Measurements from ENCODE around the gene SRRM4.

The SRRM4 gene

GRCh38 chr12:119128527-119128926 lies 147.2 kb downstream of the SRRM4 start:
- no peak for DNase-seq

- no peak for DNase-seq
Observed at GRCh38 chr12:119129827-119130434, 148.6 kb downstream of the SRRM4 start.

GRCh38 chr12:119130523-119130922 lies 149.2 kb downstream of the SRRM4 start:
- no peak for DNase-seq

DNA sequence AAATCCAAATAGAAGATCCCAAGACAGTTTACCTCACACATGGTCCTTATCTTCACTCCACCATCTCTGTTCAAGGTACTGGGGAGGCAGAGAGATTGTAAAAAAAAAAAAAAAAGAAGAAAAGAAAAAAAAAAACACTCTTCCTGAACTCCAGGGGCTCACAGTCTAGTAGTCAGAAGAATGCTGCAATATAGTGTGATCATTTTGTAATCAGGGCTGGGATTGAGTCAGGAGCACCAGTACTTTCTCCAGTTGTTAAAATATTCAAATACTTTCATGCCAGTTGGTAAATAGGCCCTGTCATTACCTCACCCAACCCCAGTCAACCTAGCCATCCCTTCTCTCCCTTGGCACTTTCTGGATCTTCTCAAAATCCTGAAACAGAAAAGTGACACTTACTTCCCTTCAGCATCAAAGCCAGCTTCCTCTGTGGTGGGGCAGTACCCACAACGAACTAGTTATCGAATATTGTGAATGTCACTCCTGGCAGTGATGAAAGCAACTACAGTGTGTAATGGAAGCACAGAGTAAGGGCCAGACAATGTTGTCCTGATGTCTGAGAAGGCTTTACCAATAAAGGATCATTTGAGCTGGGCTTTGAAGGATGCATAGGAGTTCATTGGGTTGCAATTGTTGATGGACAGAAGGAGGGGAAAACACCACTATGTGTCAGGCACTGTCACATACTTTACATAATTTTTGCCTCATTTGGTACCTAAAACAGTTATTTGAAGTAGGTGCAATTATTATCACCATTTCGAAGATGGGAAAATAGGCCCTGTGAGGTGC lies 153.1 kb downstream of the SRRM4 start:
- no peak for DNase-seq

GRCh38 chr12:119136811-119137410 lies 155.6 kb downstream of the SRRM4 start:
- DNase-seq: no peak

DNA sequence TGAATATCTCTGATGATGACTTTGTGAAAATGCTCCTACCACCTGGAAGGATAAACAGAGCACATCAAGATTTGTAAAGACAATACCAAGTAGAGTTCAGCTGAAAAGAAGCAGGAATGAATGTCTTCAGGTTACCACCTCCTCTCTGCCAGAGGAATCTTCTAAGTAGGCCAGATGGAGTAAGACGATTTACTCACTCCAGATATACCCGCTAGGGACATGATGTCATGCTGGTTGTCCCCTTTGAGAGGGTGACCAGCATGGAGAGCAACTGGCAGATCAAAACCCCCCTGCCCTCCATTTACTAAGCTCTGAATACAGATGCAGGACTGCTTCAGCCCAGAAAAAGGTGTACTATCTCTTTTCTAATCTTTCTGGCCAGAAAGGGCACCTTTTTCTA lies 158.1 kb downstream of the SRRM4 start:
- DNase-seq: no peak

DNA sequence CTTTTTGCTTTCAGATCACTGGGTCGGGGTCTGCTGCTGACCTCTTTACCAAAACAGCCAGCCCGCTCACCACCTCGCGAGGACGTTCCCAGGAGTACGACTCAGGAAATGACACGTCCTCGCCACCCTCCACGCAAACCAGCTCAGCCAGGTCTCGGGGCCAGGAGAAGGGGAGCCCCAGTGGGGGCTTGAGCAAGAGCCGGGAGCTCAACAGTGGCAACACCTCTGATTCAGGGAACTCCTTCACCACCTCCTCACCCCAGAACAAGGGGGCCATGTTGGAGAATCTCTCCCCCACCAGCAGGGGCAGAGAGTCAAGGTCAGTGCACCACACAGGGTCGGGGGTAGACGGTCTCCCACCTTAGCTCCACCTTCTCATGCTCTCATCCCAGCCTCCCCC lies 164.0 kb downstream of the SRRM4 start:
- DNase-seq: no peak

DNA sequence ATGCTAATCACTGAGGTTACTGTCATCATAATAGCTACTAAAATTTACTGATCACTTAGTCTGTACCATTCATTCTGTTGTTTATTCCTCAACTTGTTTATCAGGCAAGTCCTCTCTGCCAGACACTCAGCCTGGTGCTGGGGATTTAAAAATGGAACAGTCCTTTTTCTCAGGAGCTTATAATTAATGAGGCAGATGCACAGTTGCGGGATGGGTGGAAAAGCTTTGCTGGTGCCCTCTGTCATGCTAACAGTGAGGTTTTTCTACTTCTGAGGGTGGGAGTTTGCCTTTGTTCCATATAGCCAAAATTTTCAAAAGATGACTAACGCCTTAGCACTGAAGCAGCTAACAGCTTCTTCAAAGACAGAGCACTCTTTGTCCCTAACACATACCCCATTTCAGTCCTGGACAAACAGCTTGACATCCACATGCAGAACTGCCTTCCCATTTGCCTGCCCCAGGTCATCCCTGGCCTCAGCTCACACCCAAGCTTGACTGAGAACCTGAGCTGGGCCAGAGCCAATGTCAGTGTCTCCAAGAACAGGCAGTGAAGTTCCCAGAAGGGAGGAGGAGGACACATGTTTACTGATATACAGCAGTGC lies 166.6 kb downstream of the SRRM4 start:
- DNase-seq: no peak

- no peak for DNase-seq
Observed at GRCh38 chr12:119149270-119149669, 167.9 kb downstream of the SRRM4 start.

DNA sequence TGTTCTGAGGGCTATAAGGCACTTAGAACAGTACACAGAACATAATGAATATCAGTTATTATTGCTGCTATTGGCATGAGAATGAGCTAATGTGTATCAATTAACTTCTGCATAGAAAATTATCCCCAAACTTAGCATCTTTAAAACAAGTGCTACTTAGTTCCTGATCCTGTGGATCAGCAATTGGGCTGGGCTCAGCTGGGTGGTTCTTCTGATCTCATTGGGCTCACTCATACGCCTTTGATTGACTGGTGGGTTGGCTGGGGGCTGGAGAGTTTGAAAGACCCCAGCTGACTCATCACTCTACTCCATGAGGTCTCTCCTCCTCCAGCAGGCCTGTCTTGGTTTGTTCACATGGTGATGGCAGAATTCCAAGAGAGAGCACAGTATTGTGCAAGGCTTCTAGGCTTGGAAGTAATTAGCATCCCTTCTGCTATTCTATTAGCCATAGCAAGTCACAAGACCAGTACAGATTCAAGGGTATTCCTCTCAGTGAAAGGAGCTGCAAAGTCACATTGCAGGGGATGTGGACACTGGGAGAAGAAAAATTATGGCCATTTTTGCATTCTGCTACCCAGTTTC lies 170.2 kb downstream of the SRRM4 start:
- no peak for DNase-seq

DNA sequence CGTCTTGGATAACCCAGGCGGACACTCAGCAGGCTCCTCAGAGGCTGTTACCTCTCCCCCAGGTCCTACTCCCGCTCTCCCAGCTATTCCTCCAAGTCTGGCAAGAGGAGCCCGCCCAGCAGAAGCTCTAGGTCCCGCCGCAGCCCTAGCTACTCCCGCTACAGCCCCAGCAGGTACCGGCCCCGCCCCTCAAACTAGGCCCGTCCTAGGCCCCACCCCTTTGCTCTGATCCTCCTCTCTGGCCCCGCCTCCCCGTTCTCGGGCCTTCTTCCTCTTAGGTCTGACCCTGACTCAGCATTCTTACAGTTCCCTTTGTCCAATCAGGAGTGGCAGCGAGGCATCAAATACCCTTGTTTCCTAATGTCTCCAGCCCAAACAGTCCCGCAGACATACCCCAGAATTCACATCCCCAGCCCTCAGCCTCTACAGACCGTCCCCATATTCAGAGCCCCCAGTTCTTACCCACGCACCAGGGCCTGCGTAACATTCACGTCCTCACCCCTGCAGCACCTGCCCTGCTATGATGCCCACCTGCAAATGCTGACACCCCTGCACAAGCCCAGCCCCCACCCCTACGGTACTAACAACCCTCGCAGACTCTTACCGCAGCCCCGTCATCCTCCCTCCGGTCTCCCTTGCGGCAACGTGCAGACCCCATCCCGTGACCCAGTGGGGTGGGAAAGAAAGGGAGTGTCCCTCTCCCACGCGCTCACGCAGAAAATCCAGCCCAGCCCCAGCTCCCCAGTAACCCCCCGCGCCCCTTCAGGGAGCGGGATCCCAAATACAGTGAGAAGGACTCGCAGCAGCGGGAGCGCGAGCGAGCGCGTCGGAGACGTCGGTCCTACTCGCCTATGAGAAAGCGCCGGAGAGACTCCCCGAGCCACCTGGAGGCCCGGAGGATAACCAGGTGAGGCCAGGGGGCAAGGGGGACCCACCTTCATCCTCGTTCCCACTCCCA lies 172.4 kb downstream of the SRRM4 start:
- DNase-seq: no peak

DNA sequence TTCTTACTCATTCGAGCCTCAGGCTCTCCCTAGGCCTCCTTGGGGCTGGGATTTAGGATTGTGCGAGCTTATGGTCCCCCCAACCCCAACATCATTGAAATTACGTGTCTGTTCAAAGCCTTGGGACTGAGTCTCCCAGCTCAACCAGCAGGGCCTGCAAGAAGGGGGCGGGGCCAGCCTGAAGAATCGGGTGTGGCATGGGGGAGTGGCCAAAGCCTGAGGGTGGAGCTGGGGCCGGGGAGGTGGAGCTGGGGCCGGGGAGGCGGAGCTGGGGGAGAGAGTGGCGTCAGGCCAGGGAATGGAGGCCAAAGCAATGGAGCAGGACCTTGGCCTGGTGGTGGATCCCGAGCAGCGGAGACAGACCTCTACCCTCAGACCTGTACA lies 173.1 kb downstream of the SRRM4 start:
- DNase-seq: no peak

DNA sequence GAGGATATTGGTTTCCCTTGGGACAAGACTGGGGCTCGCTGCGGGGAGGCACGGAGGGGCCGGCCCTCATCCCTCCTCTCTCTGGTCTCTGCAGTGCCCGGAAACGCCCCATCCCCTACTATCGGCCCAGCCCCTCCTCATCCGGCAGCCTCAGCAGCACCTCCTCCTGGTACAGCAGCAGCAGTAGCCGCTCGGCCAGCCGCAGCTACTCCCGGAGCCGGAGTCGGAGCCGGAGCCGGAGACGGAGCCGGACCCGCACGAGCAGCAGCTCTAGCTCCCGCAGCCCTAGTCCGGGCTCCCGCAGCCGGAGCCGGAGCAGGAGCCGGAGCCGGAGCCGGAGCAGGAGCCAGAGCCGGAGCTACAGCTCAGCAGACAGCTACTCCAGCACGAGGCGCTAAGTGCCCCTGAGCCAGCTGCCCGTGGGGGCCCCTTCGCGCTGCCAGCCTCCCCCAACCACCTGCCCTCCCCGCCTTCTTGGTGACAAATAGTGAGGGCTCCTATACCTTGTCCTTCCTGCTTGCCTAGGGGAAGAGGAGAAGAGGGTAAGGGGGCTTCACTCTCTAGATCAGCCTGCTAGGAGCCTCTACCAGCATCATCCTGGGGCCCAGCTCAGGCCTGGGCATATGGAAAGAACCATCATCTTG lies 175.2 kb downstream of the SRRM4 start:
- no peak for DNase-seq

DNA sequence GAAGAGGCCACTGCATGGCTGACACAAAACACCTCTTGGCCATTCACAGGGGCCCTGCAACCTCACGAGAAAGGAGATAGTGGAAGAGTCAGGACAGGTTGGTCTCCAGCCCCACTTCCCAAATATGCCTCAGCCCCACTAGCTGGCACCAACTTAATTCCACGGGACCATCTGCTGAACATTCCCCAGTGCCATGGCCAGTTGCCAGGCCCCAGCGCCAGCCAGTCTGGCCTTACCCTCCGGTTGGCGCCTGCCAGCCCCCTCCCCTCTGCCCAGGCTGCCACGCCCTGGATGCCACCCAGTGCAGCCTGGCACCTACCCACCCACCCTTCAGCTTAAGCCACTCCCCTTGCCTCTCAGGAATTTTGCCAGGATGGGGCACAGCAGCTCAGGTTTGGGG lies 176.2 kb downstream of the SRRM4 start:
- no peak for DNase-seq

DNA sequence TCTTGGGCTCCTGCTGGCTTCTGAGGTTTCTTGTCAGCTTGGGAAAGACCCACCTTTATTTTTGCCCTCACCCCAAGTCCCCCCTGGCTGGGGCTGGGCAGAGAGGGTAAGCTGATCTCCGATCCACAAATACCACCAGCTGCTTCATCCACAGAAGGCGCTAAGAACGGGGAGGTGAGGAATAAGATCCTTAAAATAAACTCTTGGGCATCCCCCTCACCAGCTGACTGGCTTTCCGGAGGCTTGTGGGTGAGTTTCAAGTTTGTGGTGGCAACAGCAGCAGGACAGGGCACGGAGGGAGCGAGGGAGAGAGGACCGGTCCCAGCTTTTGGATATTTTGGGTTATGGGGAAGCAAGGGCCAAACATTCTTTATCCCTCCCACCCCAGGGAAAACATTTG lies 176.6 kb downstream of the SRRM4 start:
- DNase-seq: no peak

GRCh38 chr12:119158402-119158801 lies 177.1 kb downstream of the SRRM4 start:
- DNase-seq: no peak

DNA sequence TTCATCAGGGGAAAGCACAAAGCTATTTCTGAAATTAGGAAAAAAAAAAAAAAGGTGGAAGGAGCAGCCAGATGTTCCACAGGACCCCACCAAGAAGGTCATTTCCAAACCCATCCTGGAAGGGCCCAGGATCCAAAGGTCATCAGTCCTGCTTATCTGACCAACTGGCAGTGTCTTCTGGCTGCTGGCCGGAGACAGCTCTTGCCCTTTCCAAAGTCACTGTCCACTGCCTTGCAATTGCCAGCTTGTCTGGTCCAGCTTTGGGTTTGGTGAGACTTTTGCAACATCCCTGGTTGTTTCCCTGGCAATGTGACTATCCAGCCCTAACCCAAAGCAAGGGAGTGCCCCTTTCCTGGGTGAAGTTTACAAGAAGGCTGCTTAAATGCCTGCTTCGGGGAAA lies 178.5 kb downstream of the SRRM4 start:
- no peak for DNase-seq

GRCh38 chr12:119167902-119168301 lies 186.6 kb downstream of the SRRM4 start:
- DNase-seq: no peak

GRCh38 chr12:119168721-119169120 lies 187.4 kb downstream of the SRRM4 start:
- no peak for DNase-seq

DNA sequence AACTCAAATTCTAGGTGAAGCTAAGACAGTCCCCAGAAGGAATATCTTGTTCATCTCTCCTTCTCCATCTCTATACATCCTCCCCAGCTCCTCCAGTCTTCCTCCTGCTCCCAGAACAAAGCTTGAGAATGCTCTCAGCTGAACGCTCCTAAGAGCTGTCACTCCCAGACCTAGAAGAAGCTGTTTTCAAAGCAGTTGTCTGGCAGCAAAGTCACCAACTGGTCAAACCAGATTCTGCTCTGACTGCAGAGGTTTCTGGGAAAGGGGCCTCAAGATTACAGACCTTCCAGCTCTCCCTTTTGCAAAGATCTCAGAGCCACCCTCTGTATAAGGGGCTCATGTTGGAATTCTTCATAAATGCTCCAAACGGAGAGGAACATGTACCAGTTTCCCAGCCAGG lies 187.8 kb downstream of the SRRM4 start:
- DNase-seq: no peak

DNA sequence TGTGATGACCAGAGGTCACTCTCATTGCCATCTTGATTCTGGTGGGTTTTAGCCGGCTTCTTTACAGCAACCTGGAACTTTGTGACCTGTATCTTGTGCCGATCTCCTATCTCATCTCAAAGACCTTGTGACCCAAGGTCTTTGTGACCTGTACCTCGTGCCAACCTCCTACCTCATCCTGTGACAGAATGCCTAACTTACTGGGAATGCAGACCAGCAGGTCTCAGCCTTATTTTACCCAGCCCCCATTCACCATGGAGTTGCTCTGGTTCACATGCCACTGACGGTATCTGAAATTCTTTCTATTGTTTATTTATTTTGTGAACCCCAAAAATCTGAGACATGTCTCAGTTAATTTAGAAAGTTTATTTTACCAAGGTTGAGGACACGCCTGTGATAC lies 189.9 kb downstream of the SRRM4 start:
- no peak for DNase-seq
